SK-N-SH treated with all-trans-retinoic acid at 6 μM for 48 hours (cell line): ENCODE measurements around the gene CASP10.

Experiments used
- ATAC-seq: fragments of 200-7000 bp; cut with Tn5 transposase; 3 replicates; pipeline ENCODE4 v1.9.1; 2020; ENCODE audit warnings: mild to moderate bottlenecking, moderate library complexity
- ARNTL ChIP-seq: fragments of 450-650 bp; formaldehyde crosslinking; IDR thresholded peaks from 2 replicates; pipeline ENCODE4 v1.5.0; 2020; ENCODE audit warnings: low read depth, mild to moderate bottlenecking, moderate library complexity, borderline replicate concordance
- BACH2 ChIP-seq: fragments of 250-450 bp; sonication (Bioruptor Pico); IDR thresholded peaks from 2 replicates; pipeline ENCODE4 v1.9.0; 2021; ENCODE audit warnings: mild to moderate bottlenecking, borderline replicate concordance
- CSDC2 ChIP-seq: fragments of 250-450 bp; sonication (Bioruptor Pico); IDR thresholded peaks from 2 replicates; pipeline ENCODE4 v1.5.0; 2020; ENCODE audit warnings: mild to moderate bottlenecking, moderate library complexity
- ESRRG ChIP-seq: fragments of 250-450 bp; sonication (Bioruptor Pico); IDR thresholded peaks from 2 replicates; pipeline ENCODE4 v1.6.1; 2021; ENCODE audit warnings: mild to moderate bottlenecking
- ISL1 ChIP-seq: fragments of 250-450 bp; sonication (Bioruptor Pico); IDR thresholded peaks from 2 replicates; pipeline ENCODE4 v2.1.2; 2022; ENCODE audit warnings: mild to moderate bottlenecking, moderate library complexity
- OSR1 ChIP-seq: fragments of 250-450 bp; sonication (Bioruptor Pico); IDR thresholded peaks from 2 replicates; pipeline ENCODE4 v1.8.0; 2022; ENCODE audit warnings: moderate library complexity, mild to moderate bottlenecking, inconsistent platforms
- PPARA ChIP-seq: fragments of 250-450 bp; sonication (Bioruptor Pico); IDR thresholded peaks from 2 replicates; pipeline ENCODE4 v1.5.0; 2020; ENCODE audit warnings: mild to moderate bottlenecking, borderline replicate concordance
- SNAI2 ChIP-seq: fragments of 250-450 bp; sonication (Bioruptor Pico); IDR thresholded peaks from 2 replicates; pipeline ENCODE4 v1.5.0; 2020; ENCODE audit warnings: mild to moderate bottlenecking, moderate library complexity
- TCF4 ChIP-seq: fragments of 250-450 bp; sonication (Bioruptor Pico); IDR thresholded peaks from 2 replicates; pipeline ENCODE4 v1.8.0; 2021; ENCODE audit warnings: mild to moderate bottlenecking, moderate library complexity, borderline replicate concordance
- TOX ChIP-seq: fragments of 250-450 bp; sonication (Bioruptor Pico); IDR thresholded peaks from 2 replicates; pipeline ENCODE4 v1.8.0; 2021; ENCODE audit warnings: mild to moderate bottlenecking, moderate library complexity, borderline replicate concordance
- ZC3H10 ChIP-seq: fragments of 250-450 bp; sonication (Bioruptor Pico); IDR thresholded peaks from 2 replicates; pipeline ENCODE4 v1.5.1; 2021; ENCODE audit warnings: mild to moderate bottlenecking, moderate library complexity
- ZFP3 ChIP-seq: fragments of 250-450 bp; sonication (Bioruptor Pico); IDR thresholded peaks from 2 replicates; pipeline ENCODE4 v1.5.0; 2020; ENCODE audit warnings: mild to moderate bottlenecking, moderate library complexity
- ZFP30 ChIP-seq: fragments of 450-650 bp; formaldehyde crosslinking; IDR thresholded peaks from 2 replicates; pipeline ENCODE4 v1.5.0; 2022; ENCODE audit warnings: mild to moderate bottlenecking, moderate library complexity
- ZNF565 ChIP-seq: fragments of 450-650 bp; formaldehyde crosslinking; conservative IDR thresholded peaks from 2 replicates; pipeline ENCODE4 v1.5.0; 2020; ENCODE audit warnings: low read depth, mild to moderate bottlenecking, moderate library complexity
- ZNF8 ChIP-seq: fragments of 450-650 bp; formaldehyde crosslinking; IDR thresholded peaks from 2 replicates; pipeline ENCODE4 v1.5.0; 2020; ENCODE audit warnings: mild to moderate bottlenecking, moderate library complexity
- TF ChIP-seq, protein P1 (sequence below): fragments of 250-450 bp; sonication (Bioruptor Pico); IDR thresholded peaks from 2 replicates; pipeline ENCODE4 v1.8.0; 2021; ENCODE audit warnings: low read depth, mild to moderate bottlenecking, moderate library complexity, borderline replicate concordance
- TF ChIP-seq, protein P2 (sequence below): fragments of 250-450 bp; sonication (Bioruptor Pico); IDR thresholded peaks from 2 replicates; pipeline ENCODE4 v1.5.1; 2020; ENCODE audit warnings: low read depth, mild to moderate bottlenecking, moderate library complexity
- TF ChIP-seq, protein P3 (sequence below): fragments of 250-450 bp; sonication (Bioruptor Pico); IDR thresholded peaks from 2 replicates; pipeline ENCODE4 v1.8.0; 2020; ENCODE audit warnings: mild to moderate bottlenecking, moderate library complexity, borderline replicate concordance
- TF ChIP-seq, protein P4 (sequence below): fragments of 250-450 bp; sonication (Bioruptor Pico); IDR thresholded peaks from 2 replicates; pipeline ENCODE4 v1.5.0; 2020; ENCODE audit warnings: mild to moderate bottlenecking, moderate library complexity
- TF ChIP-seq, protein P5 (sequence below): fragments of 250-450 bp; sonication (Bioruptor Pico); IDR thresholded peaks from 2 replicates; pipeline ENCODE4 v1.5.1; 2021; ENCODE audit warnings: mild to moderate bottlenecking, moderate library complexity

The CASP10 gene

DNA sequence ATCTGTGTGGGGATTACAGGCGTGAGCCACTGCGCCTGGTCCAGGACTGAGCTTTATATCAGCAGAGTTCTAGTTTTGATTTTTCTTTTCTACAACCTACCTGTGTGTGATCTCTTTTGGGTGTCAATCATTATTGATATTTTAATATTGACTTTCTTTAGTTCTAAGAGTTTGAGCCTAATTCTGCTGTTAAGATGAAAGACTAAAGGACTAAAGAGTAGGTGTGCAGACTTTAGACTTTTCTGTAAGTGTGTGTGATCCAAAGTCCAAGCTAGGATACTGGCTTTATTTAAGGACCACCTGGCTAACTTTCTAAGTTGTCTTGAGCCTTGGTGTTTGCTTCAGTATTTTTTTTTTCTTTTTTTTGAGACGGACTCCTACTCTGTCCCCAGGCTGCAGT lies 12.4 kb downstream of the CASP10 start:
- no peak for TF ChIP-seq ZFP30
- TF ChIP-seq, protein P1, sequence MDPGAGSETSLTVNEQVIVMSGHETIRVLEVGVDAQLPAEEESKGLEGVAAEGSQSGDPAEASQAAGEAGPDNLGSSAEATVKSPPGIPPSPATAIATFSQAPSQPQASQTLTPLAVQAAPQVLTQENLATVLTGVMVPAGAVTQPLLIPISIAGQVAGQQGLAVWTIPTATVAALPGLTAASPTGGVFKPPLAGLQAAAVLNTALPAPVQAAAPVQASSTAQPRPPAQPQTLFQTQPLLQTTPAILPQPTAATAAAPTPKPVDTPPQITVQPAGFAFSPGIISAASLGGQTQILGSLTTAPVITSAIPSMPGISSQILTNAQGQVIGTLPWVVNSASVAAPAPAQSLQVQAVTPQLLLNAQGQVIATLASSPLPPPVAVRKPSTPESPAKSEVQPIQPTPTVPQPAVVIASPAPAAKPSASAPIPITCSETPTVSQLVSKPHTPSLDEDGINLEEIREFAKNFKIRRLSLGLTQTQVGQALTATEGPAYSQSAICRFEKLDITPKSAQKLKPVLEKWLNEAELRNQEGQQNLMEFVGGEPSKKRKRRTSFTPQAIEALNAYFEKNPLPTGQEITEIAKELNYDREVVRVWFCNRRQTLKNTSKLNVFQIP (CRISPR knock-in tag), result no peak
- no peak for TF ChIP-seq TOX (CRISPR knock-in tag)
- TF ChIP-seq, protein P2, sequence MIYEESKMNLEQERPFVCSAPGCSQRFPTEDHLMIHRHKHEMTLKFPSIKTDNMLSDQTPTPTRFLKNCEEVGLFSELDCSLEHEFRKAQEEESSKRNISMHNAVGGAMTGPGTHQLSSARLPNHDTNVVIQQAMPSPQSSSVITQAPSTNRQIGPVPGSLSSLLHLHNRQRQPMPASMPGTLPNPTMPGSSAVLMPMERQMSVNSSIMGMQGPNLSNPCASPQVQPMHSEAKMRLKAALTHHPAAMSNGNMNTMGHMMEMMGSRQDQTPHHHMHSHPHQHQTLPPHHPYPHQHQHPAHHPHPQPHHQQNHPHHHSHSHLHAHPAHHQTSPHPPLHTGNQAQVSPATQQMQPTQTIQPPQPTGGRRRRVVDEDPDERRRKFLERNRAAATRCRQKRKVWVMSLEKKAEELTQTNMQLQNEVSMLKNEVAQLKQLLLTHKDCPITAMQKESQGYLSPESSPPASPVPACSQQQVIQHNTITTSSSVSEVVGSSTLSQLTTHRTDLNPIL, result no peak
- no peak for TF ChIP-seq ZNF565 (CRISPR knock-in tag)
- TF ChIP-seq, protein P3, sequence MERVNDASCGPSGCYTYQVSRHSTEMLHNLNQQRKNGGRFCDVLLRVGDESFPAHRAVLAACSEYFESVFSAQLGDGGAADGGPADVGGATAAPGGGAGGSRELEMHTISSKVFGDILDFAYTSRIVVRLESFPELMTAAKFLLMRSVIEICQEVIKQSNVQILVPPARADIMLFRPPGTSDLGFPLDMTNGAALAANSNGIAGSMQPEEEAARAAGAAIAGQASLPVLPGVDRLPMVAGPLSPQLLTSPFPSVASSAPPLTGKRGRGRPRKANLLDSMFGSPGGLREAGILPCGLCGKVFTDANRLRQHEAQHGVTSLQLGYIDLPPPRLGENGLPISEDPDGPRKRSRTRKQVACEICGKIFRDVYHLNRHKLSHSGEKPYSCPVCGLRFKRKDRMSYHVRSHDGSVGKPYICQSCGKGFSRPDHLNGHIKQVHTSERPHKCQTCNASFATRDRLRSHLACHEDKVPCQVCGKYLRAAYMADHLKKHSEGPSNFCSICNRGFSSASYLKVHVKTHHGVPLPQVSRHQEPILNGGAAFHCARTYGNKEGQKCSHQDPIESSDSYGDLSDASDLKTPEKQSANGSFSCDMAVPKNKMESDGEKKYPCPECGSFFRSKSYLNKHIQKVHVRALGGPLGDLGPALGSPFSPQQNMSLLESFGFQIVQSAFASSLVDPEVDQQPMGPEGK (CRISPR knock-in tag), result no peak
- no peak for TF ChIP-seq ESRRG (CRISPR knock-in tag)
- TF ChIP-seq, protein P4, sequence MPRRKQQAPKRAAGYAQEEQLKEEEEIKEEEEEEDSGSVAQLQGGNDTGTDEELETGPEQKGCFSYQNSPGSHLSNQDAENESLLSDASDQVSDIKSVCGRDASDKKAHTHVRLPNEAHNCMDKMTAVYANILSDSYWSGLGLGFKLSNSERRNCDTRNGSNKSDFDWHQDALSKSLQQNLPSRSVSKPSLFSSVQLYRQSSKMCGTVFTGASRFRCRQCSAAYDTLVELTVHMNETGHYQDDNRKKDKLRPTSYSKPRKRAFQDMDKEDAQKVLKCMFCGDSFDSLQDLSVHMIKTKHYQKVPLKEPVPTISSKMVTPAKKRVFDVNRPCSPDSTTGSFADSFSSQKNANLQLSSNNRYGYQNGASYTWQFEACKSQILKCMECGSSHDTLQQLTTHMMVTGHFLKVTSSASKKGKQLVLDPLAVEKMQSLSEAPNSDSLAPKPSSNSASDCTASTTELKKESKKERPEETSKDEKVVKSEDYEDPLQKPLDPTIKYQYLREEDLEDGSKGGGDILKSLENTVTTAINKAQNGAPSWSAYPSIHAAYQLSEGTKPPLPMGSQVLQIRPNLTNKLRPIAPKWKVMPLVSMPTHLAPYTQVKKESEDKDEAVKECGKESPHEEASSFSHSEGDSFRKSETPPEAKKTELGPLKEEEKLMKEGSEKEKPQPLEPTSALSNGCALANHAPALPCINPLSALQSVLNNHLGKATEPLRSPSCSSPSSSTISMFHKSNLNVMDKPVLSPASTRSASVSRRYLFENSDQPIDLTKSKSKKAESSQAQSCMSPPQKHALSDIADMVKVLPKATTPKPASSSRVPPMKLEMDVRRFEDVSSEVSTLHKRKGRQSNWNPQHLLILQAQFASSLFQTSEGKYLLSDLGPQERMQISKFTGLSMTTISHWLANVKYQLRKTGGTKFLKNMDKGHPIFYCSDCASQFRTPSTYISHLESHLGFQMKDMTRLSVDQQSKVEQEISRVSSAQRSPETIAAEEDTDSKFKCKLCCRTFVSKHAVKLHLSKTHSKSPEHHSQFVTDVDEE (CRISPR knock-in tag), result no peak
- TF ChIP-seq, protein P5, sequence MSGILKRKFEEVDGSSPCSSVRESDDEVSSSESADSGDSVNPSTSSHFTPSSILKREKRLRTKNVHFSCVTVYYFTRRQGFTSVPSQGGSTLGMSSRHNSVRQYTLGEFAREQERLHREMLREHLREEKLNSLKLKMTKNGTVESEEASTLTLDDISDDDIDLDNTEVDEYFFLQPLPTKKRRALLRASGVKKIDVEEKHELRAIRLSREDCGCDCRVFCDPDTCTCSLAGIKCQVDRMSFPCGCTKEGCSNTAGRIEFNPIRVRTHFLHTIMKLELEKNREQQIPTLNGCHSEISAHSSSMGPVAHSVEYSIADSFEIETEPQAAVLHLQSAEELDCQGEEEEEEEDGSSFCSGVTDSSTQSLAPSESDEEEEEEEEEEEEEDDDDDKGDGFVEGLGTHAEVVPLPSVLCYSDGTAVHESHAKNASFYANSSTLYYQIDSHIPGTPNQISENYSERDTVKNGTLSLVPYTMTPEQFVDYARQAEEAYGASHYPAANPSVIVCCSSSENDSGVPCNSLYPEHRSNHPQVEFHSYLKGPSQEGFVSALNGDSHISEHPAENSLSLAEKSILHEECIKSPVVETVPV (CRISPR knock-in tag), result no peak
- no peak for TF ChIP-seq TCF4 (CRISPR knock-in tag)
- TF ChIP-seq PPARA (CRISPR knock-in tag), result no peak
- TF ChIP-seq ZC3H10 (CRISPR knock-in tag), result no peak
- TF ChIP-seq ISL1, result no peak
- TF ChIP-seq ZNF8 (CRISPR knock-in tag), result no peak
- no peak for TF ChIP-seq ZFP3
- TF ChIP-seq ARNTL (CRISPR knock-in tag), result no peak
- no peak for TF ChIP-seq OSR1 (CRISPR knock-in tag)
- ATAC-seq, result no peak

DNA sequence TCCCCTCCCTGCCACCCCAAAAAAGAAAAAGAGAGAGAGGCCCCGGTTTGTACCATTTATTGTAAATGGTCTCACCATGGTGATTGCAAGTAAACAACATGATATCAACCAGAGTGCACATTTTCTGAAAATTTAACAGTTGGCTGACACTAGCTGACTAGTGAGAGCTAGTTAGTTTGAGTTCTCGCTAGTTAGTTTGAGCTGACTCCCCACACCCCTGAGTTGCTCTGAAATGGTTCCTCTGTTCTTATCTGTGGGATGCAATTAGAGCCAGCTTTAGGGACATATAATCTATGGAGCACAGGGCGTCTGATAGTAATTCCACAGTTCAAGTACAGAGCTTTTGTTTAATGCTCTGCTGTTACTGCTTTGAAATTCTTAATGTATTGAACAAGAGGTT lies 13.1 kb downstream of the CASP10 start:
- ATAC-seq, result no peak
- TF ChIP-seq ZNF8 (CRISPR knock-in tag), result no peak
- TF ChIP-seq TCF4 (CRISPR knock-in tag), result no peak
- TF ChIP-seq, all 23 proteins: peak for 0

DNA sequence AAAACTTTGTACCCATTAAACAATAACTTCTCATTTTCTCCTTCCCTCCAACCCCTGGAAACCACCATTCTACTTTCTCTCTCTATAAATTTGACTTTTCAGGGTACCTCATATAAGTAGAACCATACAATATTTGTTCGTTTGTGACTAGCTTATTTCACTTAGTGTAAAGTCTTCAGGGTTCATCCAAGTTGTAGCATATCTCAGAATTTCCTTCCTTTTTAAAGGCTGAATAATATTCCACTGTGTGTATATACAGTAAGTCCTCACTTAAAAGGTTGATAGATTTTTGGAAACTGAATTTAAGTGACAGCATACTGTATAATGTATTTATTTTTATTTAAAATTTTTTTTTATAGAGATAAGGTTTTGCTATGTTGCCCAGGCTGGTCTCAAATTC lies 13.9 kb downstream of the CASP10 start:
- ATAC-seq, result no peak

DNA sequence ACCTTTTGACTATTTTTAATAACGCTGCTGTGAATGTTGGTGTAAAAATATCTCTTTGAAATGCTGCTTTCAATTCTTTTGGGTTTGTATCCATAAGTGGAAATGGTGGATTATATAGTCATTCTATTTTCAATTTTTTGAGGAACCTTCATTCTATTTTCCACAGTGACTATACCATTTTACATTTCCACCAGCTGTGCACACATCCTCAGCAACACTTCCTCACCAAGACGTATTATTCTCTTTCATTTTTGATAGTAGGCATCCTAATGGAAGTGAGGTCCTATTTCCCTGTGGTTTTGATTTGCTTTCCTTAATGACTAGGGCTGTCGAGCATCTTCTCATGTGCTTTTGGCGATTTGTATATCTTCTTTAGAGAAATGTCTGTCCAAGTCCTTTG lies 14.8 kb downstream of the CASP10 start:
- ATAC-seq, result no peak
- TF ChIP-seq PPARA (CRISPR knock-in tag) (no peak), ESRRG (CRISPR knock-in tag) (no peak), TOX (CRISPR knock-in tag) (no peak), SNAI2 (no peak), ISL1 (no peak), BACH2 (CRISPR knock-in tag) (no peak), TCF4 (CRISPR knock-in tag) (no peak)
- TF ChIP-seq, protein P5 (CRISPR knock-in tag), result no peak
- TF ChIP-seq, protein P1 (CRISPR knock-in tag), result no peak

More for the DNA sequence above, 13.9 kb downstream of the CASP10 start:
- TF ChIP-seq CSDC2, result no peak
